Inflammatory macrophage treated with lipopolysaccharide for 4 hours (primary cell): ENCODE data around the gene MFAP4.

Source experiments
- DNase-seq: peaks from one replicate; pipeline ENCODE4 v3.0.0-alpha.2; 2020

MFAP4 gene

DNA sequence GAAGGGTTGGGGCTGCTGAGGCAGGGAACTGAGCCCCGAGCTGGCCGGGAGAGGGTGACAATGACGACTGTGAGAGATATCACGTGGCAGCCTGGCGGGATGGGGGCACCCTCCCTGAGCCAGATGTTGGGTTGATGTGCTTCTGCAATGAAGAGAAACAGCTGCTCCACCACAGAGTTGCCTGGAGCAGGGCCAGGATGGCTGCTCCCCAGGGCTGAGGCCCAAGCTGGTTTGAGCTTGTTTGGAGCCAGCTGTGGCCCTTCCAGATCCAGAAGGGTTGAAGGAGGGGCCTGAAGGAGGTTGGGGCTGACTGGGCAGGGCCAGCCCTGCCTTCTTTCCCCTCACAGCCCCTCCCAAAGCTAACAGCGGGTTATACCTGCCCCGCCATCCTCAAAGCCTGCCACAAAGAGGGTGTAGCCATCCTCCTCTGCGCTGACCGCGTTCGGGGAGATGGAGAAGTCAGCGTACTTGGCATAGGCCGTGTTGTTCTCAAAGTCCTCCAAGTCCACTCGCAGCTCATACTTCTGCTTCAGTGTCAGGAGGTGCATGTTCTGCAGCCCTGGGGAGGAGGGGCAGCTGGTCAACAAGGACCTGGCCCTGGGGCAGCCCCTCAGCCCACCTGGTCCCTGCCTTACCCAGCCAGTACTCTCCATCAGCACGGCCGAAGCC lies 2.1 kb downstream of the MFAP4 start:
- no peak for DNase-seq

DNA sequence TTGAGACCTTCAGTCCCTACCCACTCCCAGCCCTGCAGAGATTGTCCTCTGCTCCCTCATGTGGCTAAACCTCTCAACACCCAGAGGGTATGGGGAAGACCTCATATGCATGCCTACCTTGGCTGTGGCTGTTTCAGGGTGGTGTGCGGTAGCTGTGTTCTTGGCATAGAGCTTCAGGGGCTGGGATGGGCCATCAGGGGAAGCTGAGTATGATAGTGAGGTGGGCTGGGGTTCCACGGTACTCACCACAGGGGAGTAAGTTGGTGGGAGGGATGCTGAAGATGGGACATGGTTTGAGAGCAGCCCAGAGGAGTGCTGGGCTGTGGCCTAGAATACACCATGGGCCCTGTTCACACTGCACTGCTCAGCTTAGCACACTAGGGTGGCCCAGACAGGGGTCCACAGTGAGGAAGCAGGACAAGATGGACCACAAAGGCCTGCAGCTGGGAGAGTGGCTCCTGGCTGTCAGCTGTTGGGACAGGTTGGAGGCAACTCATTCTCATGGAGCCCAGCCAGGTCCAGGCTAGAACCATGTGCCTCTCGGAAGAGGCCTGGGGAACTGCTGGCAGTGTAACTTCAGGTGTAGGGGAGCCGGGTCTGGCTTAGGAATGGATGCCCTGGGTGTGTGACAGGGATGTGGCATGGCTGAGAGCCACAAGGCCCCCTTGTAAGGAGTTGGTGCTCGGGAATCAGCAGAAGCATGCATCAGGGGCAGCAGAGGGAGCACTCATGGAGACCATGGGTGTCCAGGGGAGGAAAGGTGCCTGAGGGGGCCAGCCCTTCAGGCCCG lies 3.1 kb downstream of the MFAP4 start:
- DNase-seq = no peak

DNA sequence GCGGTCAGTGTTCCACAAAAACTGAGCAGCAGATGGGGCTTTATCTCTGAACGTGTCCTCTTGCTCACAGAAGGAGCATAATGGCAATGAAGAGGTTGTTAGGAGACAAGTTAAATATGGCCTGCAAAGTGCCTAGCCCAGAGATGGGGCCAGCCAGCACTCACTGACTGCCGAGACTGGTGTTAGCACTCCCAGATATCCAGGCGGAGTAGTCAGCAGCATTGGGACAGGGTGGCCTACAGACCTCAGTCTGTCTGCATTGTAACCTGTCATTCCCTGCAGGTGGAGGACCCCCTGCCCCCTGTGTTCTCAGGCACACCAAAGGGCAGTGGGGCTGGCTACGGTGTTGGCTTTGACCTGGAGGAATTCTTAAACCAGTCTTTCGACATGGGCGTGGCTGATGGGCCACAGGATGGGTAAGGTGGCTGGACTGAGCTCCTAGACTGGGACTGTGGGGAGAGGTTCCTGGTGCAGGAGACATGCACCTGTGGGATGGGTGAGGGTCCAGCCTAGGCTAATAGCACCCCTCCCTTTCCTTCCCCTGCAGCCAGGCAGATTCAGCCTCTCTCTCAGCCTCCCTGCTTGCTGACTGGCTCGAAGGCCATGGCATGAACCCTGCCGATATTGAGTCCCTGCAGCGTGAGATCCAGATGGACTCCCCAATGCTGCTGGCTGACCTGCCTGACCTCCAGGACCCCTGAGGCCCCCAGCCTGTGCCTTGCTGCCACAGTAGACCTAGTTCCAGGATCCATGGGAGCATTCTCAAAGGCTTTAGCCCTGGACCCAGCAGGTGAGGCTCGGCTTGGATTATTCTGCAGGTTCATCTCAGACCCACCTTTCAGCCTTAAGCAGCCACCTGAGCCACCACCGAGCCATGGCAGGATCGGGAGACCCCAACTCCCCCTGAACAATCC lies 4.2 kb downstream of the MFAP4 start:
- DNase-seq = no peak

DNA sequence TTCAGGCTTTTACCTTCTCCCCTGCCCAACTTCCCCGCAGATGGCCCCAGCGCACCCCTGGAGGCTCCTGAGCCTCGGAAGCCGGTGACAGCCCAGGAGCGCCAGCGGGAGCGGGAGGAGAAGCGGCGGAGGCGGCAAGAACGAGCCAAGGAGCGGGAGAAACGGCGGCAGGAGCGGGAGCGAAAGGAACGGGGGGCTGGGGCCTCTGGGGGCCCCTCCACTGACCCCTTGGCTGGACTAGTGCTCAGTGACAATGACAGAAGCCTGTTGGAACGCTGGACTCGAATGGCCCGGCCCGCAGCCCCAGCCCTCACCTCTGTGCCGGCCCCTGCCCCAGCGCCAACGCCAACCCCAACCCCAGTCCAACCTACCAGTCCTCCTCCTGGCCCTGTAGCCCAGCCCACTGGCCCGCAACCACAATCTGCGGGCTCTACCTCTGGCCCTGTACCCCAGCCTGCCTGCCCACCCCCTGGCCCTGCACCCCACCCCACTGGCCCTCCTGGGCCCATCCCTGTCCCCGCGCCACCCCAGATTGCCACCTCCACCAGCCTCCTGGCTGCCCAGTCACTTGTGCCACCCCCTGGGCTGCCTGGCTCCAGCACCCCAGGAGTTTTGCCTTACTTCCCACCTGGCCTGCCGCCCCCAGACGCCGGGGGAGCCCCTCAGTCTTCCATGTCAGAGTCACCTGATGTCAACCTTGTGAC lies 5.1 kb downstream of the MFAP4 start:
- no peak for DNase-seq

DNA sequence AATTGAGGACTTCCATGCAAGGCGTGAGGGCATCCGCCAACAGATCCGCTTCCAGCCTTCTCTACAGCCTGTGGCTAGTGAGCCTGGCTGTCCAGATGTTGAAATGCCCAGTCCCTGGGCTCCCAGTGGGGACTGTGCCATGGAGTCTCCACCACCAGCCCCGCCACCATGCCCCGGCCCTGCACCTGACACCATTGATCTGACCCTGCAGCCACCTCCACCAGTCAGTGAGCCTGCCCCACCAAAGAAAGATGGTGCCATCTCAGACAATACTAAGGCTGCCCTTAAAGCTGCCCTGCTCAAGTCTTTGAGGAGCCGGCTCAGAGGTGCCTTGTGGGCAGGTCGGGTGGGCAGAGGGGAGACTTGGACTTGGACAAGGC lies 5.6 kb downstream of the MFAP4 start:
- no peak for DNase-seq

DNA sequence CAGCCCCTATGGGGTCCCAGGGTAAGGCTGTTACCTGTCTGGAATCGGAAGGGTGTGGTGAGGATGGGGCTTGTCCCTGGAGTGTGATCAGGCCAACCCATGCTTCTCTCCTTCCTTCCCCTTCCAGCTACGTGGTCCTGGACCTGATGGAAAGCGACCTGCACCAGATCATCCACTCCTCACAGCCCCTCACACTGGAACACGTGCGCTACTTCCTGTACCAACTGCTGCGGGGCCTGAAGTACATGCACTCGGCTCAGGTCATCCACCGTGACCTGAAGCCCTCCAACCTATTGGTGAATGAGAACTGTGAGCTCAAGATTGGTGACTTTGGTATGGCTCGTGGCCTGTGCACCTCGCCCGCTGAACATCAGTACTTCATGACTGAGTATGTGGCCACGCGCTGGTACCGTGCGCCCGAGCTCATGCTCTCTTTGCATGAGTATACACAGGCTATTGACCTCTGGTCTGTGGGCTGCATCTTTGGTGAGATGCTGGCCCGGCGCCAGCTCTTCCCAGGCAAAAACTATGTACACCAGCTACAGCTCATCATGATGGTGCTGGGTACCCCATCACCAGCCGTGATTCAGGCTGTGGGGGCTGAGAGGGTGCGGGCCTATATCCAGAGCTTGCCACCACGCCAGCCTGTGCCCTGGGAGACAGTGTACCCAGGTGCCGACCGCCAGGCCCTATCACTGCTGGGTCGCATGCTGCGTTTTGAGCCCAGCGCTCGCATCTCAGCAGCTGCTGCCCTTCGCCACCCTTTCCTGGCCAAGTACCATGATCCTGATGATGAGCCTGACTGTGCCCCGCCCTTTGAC lies 6.3 kb downstream of the MFAP4 start:
- no peak for DNase-seq

DNA sequence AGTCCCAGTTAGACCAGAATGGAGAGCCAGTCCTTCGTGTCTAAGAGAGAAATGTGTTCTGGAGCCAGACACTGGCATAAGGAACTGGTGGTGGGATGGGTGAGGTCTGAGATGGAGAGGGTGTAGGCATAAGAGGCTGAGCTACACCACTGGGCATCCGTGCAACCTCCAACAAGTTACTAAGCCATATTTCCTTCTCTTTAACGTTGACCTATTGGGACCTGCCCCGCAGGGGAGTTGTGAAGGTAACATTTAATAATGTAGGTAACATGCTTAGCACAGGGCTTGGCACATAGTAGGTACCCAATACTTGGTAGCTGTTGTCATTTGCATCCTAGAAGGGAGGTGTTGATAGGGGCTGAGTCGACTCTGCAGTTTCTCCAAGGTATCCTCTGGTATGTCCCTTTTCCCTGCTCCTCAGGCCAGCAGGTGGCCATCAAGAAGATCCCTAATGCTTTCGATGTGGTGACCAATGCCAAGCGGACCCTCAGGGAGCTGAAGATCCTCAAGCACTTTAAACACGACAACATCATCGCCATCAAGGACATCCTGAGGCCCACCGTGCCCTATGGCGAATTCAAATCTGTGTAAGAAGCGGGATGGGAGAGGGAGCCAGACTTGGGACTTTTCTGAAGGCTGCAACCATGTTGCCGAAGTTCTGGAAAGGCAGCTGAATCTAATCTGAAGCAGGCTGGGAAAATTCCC lies 7.5 kb downstream of the MFAP4 start:
- no peak for DNase-seq

DNA sequence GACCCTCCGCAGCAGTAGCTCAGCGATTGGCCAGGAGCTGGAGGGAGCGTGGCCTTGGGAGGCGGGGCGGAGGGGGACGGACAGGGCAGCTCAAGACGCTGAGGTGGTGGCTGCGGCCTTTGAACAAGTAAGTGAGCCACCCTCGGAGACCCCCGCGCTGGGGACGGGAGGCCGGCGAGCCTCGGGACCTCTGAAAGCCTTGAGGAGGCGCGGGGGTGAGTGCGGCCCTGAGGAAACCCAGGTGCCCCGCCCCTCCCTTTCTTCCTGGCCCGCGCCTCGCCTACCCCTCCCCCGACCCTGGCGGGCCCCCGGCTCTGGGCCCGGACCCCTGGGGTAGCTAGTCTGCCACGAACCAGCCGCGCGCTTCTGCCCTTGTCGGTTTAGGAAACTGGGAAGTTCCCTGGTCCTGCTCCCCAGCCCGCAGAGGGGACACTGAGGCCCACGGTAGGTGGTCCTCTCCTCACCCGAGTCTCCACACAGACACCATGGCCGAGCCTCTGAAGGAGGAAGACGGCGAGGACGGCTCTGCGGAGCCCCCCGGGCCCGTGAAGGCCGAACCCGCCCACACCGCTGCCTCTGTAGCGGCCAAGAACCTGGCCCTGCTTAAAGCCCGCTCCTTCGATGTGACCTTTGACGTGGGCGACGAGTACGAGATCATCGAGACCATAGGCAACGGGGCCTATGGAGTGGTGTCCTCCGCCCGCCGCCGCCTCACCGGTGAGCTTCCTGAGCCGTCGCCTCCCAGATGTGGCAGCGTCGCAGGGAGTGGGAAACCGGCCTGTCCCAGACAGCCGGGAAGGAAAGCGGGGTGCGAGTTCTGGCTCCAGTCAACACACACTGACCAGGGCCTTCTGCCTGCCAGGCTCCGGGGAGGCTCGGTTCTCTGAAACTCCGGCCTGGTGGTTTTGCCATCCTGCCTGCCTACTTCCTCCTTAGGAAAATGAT lies 8.3 kb downstream of the MFAP4 start, which contains the start of gene MAPK7:
TSS of gene MAPK7 (plus strand) at position 83 of the 945 bp plus-strand sequence. CDS start at position 486, 403 bp downstream.
- peak; percentile 37 for DNase-seq

DNA sequence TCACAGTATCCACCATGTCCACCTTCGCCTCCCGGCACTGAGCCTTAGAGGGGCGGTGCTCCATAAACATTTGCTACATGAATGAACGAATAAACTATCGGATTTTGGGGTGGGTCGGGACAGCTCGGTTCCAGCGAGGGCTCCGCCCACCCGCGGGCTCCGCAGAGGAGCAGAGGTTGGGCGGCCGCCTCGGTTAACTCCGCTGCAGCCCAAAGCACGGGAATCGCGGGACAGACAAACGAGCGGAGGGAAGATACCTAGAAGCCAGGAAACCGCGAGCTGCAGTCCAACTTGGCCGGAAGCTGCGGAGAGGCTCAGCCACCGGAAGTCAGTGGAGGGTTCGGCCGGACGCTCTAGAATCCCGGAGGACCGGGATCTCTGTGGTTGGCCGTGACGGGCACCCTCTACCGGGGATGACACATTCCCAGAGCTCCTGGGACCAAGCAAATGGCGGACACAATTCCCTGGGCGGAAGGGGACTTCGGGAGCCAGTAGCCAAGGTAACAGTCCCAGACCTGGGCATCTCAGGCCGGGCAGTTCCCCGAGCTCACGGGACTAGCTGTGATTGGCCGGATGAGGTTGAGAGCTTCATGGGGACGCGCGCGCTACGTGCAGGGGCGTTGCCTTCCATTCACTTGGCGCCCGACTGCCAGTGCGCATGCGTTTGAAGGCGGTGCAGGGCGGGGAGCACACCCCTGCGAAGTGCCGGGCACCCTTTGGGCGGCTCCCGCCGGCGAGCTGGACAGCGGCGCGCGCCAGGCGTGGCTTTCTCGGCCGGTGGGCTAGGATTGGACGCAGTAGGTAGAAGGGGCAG lies 9.2 kb downstream of the MFAP4 start:
- DNase-seq = peak; percentile 99

DNA sequence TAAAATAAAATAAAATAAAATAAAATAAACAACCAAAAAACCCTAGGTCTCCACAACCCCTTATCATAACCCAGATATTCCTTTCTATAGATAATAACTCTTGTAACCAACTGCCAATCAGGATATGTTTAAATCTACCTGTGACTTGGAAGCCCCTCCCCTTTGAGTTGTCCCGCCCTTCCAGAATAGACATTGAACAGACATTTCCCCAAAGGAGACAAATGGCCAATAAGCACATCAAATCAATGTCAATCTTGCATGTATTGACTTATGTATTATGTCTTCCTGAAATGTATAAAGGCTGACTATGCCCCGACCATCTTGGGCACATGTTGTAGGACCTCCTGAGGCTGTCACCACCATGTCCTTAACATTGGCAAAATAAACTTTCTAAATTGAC lies 10.2 kb downstream of the MFAP4 start:
- DNase-seq = no peak

DNA sequence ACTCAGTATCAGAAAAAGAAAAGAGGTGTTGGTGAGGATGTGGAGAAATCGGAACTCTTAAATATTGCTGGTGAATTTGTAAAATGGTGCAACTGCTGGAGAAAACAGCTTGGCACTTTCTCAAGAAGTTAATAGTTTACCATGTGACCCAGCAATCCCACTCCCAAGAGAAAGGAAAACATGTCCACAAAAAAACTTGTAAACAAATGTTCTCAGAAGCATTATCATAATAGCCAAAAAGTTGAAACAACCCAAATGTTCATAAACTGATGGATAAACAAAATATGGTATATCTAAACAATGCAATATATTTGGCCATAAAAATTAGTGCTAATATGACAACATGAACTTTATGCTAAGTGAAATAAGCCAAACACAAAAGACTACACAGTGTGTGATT lies 11.3 kb downstream of the MFAP4 start:
- no peak for DNase-seq

DNA sequence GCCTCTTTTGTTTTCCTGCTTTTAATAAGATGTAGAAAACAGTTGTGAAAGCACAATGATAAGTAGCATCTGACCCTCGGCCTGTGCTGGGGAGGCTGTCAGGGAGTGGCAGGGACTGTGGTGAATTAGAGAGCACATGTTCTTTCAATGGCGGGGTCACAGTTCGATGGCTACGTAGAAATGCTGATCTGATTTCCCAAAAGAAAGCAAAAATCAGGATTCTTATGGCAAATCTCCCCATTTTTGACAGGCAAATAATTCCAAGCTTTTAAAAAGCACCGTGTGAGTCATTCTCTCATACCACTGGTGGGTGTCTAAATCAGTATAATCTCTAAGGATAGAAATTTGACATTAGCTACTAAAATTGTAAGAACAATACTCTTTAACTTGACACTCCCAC lies 12.9 kb downstream of the MFAP4 start:
- no peak for DNase-seq

DNA sequence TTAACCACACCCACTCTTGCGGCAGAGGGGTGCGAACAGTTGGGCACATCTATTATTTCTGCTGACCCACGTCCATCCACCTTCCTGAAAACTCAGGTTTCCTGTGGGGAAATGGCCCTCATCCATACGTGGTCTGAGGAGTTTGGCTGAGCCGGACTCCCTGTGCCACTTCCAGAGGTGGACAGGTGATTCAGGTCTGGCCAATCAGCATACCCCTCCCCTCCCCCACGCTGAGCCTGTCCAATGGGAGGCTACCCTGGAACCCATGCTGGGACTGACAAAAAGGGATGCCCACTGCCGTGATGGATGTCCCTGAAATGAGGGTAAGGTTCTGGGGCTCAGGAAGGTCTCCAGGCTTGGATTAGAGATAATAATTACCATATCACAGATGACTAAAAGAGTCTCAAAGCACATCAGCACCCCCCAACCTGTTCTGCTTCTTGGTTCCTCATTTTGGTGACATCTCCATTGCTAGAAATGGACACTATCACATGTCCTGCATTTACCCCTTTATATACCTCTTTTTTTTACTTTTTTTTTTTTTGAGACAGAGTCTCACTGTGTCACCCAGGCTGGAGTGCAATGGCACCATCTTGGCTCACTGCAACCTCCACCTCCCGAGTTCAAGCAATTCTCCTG lies 14.0 kb downstream of the MFAP4 start:
- DNase-seq = peak; percentile 44

DNA sequence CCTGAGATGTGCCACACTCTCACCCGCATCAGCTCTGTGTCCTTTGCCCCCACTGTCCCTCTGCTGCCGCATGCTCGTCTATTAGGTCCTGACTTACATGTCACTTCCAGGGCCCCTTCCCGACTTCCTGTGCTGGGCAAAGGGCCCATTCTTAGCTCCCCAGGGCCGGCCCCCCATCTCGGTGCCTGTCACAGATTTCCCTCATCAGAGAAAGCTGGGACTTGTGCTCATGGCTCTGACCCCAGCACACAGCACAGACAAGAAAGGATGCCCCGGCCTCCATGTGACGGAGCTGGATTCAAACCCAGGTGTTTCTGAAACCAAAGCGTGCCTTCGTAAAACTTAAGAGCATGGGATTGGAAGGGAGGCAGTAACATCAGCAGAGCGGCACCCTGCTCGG lies 14.6 kb downstream of the MFAP4 start:
- DNase-seq = no peak

DNA sequence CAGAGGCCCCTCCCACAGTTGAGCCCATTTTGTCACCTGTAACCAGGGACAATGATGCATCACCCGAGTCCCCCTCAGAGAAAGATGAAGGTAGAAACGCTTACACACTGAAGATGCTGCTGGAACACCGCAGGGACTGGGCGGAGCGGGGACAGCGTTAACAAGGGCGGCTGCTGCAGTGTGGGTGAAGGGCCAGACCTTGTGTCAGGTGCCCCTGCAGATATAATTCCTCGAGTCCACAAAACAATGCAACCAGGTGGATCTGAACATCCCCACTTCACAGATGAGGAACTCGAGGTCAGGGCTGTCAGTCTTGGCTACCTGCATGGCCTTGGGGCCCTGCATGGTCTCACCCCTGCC lies 15.0 kb downstream of the MFAP4 start:
- no peak for DNase-seq

DNA sequence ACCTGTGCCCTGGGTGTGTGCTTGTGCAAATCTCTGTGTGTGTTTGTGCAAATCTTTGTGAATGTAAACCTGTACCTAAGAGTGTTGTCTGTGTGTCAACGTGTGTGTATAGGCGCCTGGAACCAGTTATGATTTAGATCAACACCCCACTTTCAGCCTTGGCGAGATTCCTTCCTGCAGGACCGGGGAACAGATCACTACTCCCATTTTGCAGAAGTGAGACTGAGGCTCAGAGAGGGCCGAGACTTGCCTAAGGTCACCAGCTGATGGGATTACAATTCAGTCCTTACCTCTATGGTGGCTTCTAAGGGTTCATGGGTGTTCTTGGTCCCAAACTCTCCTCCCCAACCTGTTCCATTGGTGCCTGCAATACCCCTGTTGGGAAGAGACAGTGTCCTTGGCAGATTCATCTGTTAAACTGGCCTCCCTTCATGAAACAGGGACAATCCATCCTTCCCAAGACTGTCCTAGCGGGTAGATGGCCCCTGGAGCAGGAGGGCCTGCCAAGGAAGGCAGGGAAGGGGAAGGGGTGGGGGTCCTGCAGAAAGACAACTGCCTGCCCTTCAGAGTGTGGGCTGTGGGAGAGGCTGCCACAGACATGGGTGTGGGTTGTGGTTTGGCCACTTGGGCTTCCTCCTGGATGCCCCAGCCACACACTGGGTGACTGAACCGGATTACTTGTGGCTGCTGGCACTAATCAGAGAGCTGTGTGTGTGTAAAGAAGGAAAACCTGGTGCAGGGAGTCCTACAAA lies 15.6 kb downstream of the MFAP4 start:
- DNase-seq = peak; percentile 45

DNA sequence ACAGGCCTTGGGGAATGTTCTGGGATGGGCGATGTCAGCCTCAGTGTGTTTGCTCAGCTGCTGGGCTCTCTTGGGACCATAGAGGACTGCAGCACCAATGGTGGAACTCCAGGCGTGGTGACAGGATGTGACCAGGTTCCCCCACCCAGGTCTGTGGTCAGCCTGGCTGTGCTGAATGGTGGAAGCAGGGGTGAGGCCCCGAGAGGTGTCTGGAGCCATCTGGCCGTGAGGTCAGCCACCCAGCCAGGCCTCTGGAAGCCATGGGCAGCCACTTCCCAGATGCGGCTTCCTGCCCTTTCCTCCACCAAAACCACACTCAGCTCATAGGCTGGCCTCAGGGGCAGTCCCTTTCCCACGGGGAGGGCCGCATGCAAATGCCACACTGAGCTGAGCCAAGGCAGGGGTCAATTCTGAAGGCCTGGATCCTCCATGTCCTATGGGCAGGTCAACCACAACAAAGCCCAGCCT lies 16.5 kb downstream of the MFAP4 start:
- DNase-seq = peak; percentile 90
